Memory B cell (primary cell): Measurements from ENCODE around the gene ZNF197.
"Not testable (repeated sequence)": the region's sequence is repeated elsewhere in the genome, so short reads cannot be mapped to it uniquely, and the experiment has no call there.

Source experiments
- ATAC-seq: fragments of 150-1000 bp; cut with Tn5 transposase; 2 replicates; pipeline ENCODE4 v1.10.0; 2021; ENCODE audit warnings: low read depth, mild to moderate bottlenecking, moderate library complexity
- DNase-seq, 2 donors: peaks; one replicate each; pipeline ENCODE4 v3.0.0; 2022; ENCODE audit warnings: low spot score in 2 of 2
- H3K27ac Mint-ChIP-seq: one replicate; pipeline ENCODE4 v1.8.0; 2022; ENCODE audit warnings: mild to moderate bottlenecking, moderate library complexity, mixed read lengths
- H3K27me3 Mint-ChIP-seq: one replicate; pipeline ENCODE4 v1.8.0; 2022; ENCODE audit warnings: mixed read lengths
- H3K36me3 Mint-ChIP-seq: one replicate; pipeline ENCODE4 v1.8.0; 2022; ENCODE audit warnings: mild to moderate bottlenecking, mixed read lengths
- H3K4me1 Mint-ChIP-seq: one replicate; pipeline ENCODE4 v1.8.0; 2022; ENCODE audit warnings: mixed read lengths
- H3K4me3 Mint-ChIP-seq: one replicate; pipeline ENCODE4 v1.8.0; 2022; ENCODE audit warnings: mild to moderate bottlenecking, moderate library complexity, mixed read lengths
- H3K9me3 Mint-ChIP-seq: one replicate; pipeline ENCODE4 v1.8.0; 2022; ENCODE audit warnings: mixed read lengths

Gene ZNF197

GRCh38 chr3:44624749-44625480, at the start of gene ZNF197:
Gene ZNF197, plus strand, starts transcription at chr3:44625036. Its CDS starts 4,119 bp downstream, at chr3:44629155.
- Mint-ChIP-seq H3K27me3 (no peaks in the 10 kb centered on the region), H3K4me1 (peaks cover 5% of the 10 kb centered on the region), H3K27ac (peak within 1 kb of the TSS; percentile 45), H3K36me3 (peaks cover 6% of the 10 kb centered on the region), H3K4me3 (peak within 1 kb of the TSS; percentile 88), H3K9me3 (no peaks in the 10 kb centered on the region)
- ATAC-seq (peak; percentile 88), DNase-seq (peak; percentile 25 to 38)

GRCh38 chr3:44576613-44577012, 48.2 kb upstream of the ZNF197 start:
- DNase-seq (no peak), ATAC-seq (no peak)
- H3K9me3 Mint-ChIP-seq = peaks cover 14% of the 10 kb centered on the region
- no peaks in the 10 kb centered on the region for H3K27me3 Mint-ChIP-seq
- H3K4me3 Mint-ChIP-seq = no peak overlapping the region
- peaks cover 25% of the 10 kb centered on the region for H3K36me3 Mint-ChIP-seq
- no peak overlapping the region for H3K27ac Mint-ChIP-seq
- no peaks in the 10 kb centered on the region for H3K4me1 Mint-ChIP-seq

- not testable (repeated sequence) for H3K9me3 Mint-ChIP-seq, DNase-seq, H3K27ac Mint-ChIP-seq, ATAC-seq, H3K27me3 Mint-ChIP-seq, H3K4me1 Mint-ChIP-seq, H3K4me3 Mint-ChIP-seq
- peaks cover 17% of the 10 kb centered on the region for H3K36me3 Mint-ChIP-seq
Observed at GRCh38 chr3:44577354-44577952, 47.4 kb upstream of the ZNF197 start.

GRCh38 chr3:44578316-44578715, 46.5 kb upstream of the ZNF197 start:
- H3K36me3 Mint-ChIP-seq = peaks cover 12% of the 10 kb centered on the region
- H3K4me3 Mint-ChIP-seq, H3K27ac Mint-ChIP-seq, H3K9me3 Mint-ChIP-seq, H3K27me3 Mint-ChIP-seq, H3K4me1 Mint-ChIP-seq, DNase-seq, ATAC-seq: not testable (repeated sequence)

- not testable (repeated sequence) for H3K4me3 Mint-ChIP-seq, H3K9me3 Mint-ChIP-seq, H3K27me3 Mint-ChIP-seq, H3K27ac Mint-ChIP-seq, DNase-seq, ATAC-seq, H3K4me1 Mint-ChIP-seq
- H3K36me3 Mint-ChIP-seq = peaks cover 15% of the 10 kb centered on the region
Observed at GRCh38 chr3:44578924-44579515, 45.8 kb upstream of the ZNF197 start.

GRCh38 chr3:44579749-44580148, 45.1 kb upstream of the ZNF197 start:
- not testable (repeated sequence) for H3K4me1 Mint-ChIP-seq, H3K9me3 Mint-ChIP-seq, ATAC-seq, H3K27ac Mint-ChIP-seq, H3K4me3 Mint-ChIP-seq, DNase-seq, H3K27me3 Mint-ChIP-seq
- peaks cover 15% of the 10 kb centered on the region for H3K36me3 Mint-ChIP-seq

- peaks cover 15% of the 10 kb centered on the region for H3K36me3 Mint-ChIP-seq
- ATAC-seq, H3K27me3 Mint-ChIP-seq: not testable (repeated sequence)
Observed at GRCh38 chr3:44580971-44581370, 43.9 kb upstream of the ZNF197 start.

GRCh38 chr3:44584646-44585501, 40.0 kb upstream of the ZNF197 start, which contains the start of gene ZNF660:
Gene ZNF660, plus strand, starts transcription at chr3:44584964. Its CDS starts 9,230 bp downstream, at chr3:44594194.
- peaks cover 5% of the 10 kb centered on the region for H3K4me1 Mint-ChIP-seq
- peaks cover 11% of the 10 kb centered on the region for H3K27me3 Mint-ChIP-seq
- H3K27ac Mint-ChIP-seq = no peak within 1 kb of the TSS
- H3K36me3 Mint-ChIP-seq = peaks cover 17% of the 10 kb centered on the region
- H3K4me3 Mint-ChIP-seq = peak within 1 kb of the TSS; percentile 72
- DNase-seq (no peak), ATAC-seq (peak; percentile 61)
- peaks cover 5% of the 10 kb centered on the region for H3K9me3 Mint-ChIP-seq

More at GRCh38 chr3:44580971-44581370, 43.9 kb upstream of the ZNF197 start:
- H3K27ac Mint-ChIP-seq, H3K4me1 Mint-ChIP-seq, DNase-seq, H3K4me3 Mint-ChIP-seq, H3K9me3 Mint-ChIP-seq: not testable (repeated sequence)

GRCh38 chr3:44596621-44597020, 28.2 kb upstream of the ZNF197 start:
- Mint-ChIP-seq H3K27me3 (no peaks in the 10 kb centered on the region), H3K4me3 (no peak overlapping the region), H3K4me1 (no peaks in the 10 kb centered on the region), H3K36me3 (peaks cover 25% of the 10 kb centered on the region), H3K9me3 (peaks cover 20% of the 10 kb centered on the region), H3K27ac (no peak overlapping the region)
- DNase-seq = no peak
- no peak for ATAC-seq

- Mint-ChIP-seq H3K9me3 (peaks cover 4% of the 10 kb centered on the region), H3K27me3 (no peaks in the 10 kb centered on the region), H3K27ac (no peak overlapping the region), H3K4me3 (no peak overlapping the region), H3K36me3 (peaks cover 21% of the 10 kb centered on the region), H3K4me1 (no peaks in the 10 kb centered on the region)
- no peak for ATAC-seq
- DNase-seq = no peak
Observed at GRCh38 chr3:44601749-44602148, 23.1 kb upstream of the ZNF197 start.

GRCh38 chr3:44612678-44613077, 12.2 kb upstream of the ZNF197 start:
- peaks cover 2% of the 10 kb centered on the region for H3K4me1 Mint-ChIP-seq
- no peak overlapping the region for H3K27ac Mint-ChIP-seq
- DNase-seq = no peak
- peaks cover 3% of the 10 kb centered on the region for H3K9me3 Mint-ChIP-seq
- H3K36me3 Mint-ChIP-seq = peaks cover 7% of the 10 kb centered on the region
- no peaks in the 10 kb centered on the region for H3K27me3 Mint-ChIP-seq
- no peak for ATAC-seq
- H3K4me3 Mint-ChIP-seq = no peak overlapping the region

GRCh38 chr3:44628716-44629115, 3.9 kb downstream of the ZNF197 start:
- H3K4me3 Mint-ChIP-seq = no peak overlapping the region

GRCh38 chr3:44632193-44632592, 7.4 kb downstream of the ZNF197 start:
- ATAC-seq (no peak), DNase-seq (no peak)
- Mint-ChIP-seq H3K4me1 (peaks cover 7% of the 10 kb centered on the region), H3K27ac (no peak overlapping the region), H3K27me3 (no peaks in the 10 kb centered on the region), H3K36me3 (peaks cover 35% of the 10 kb centered on the region), H3K4me3 (no peak overlapping the region), H3K9me3 (peaks cover 6% of the 10 kb centered on the region)

More at GRCh38 chr3:44628716-44629115, 3.9 kb downstream of the ZNF197 start:
- no peak overlapping the region for H3K27ac Mint-ChIP-seq
- DNase-seq (no peak), ATAC-seq (no peak)
- H3K4me1 Mint-ChIP-seq = peaks cover 10% of the 10 kb centered on the region
- no peaks in the 10 kb centered on the region for H3K9me3 Mint-ChIP-seq
- peaks cover 19% of the 10 kb centered on the region for H3K36me3 Mint-ChIP-seq
- H3K27me3 Mint-ChIP-seq = no peaks in the 10 kb centered on the region
